K562 (cell line): ENCODE results near the gene REEP3. TPM values are rescaled to one million over a fixed set of nuclear protein-coding genes. Genes with fewer than 3 reads are reported as not detected.

Source experiments
- ARID1B ChIP-seq: fragments of 450-650 bp; IDR thresholded peaks from 2 replicates; pipeline ENCODE4 v1.6.1; 2016; ENCODE audit warnings: antibody characterized with exemption, mild to moderate bottlenecking, inconsistent platforms
- ELK1 ChIP-seq: sonication (generic); formaldehyde crosslinking; IDR thresholded peaks from 2 replicates; pipeline ENCODE4 v1.8.1; 2022; ENCODE audit warnings: missing genetic modification reagents
- ESRRB ChIP-seq: fragments of 250-450 bp; sonication (Bioruptor Pico); IDR thresholded peaks from 2 replicates; pipeline ENCODE4 v1.5.0; 2020; ENCODE audit warnings: mild to moderate bottlenecking, moderate library complexity, borderline replicate concordance
- HMBOX1 ChIP-seq: sonication (generic); IDR thresholded peaks from 2 replicates; pipeline ENCODE4 v1.6.1; 2016
- KAT8 ChIP-seq: fragments of 450-650 bp; IDR thresholded peaks from 2 replicates; pipeline ENCODE4 v1.6.1; 2016; ENCODE audit warnings: low read depth, mild to moderate bottlenecking
- RERE ChIP-seq: sonication (generic); formaldehyde crosslinking; IDR thresholded peaks from 2 replicates; pipeline ENCODE4 v1.8.0; 2023; ENCODE audit warnings: missing genetic modification reagents, mild to moderate bottlenecking, borderline replicate concordance
- ZNF407 ChIP-seq: fragments of 450-650 bp; IDR thresholded peaks from 2 replicates; pipeline ENCODE4 v1.6.1; 2016; ENCODE audit warnings: low read depth
- ZNF583 ChIP-seq: fragments of 250-450 bp; sonication (Bioruptor Pico); IDR thresholded peaks from 2 replicates; pipeline ENCODE4 v1.4.0; 2020
- ZNF764 ChIP-seq: fragments of 250-450 bp; sonication (Bioruptor Pico); IDR thresholded peaks from 2 replicates; pipeline ENCODE4 v1.4.0; 2020; ENCODE audit warnings: low read depth, mild to moderate bottlenecking, moderate library complexity
- polyA plus RNA-seq, 8 experiments: library from polyadenylated mRNA; depleted of rRNA in 4 of 8; stranded (reverse) in 5 of 8; unstranded in 3 of 8; fragments of >200 nt; fragmentation: Nextera tagmentation in 2 of 8; fragmentation: Illumina TruSeq in 1 of 8; extraction: Ambion mirVana in 2 of 8; extraction: Trizol in 1 of 8; gene quantifications; 2 replicates each; pipeline versions ENCODE4 v1.2.1 to v1.2.3, GENCODE V29; 2011 to 2014; ENCODE audit warnings: inconsistent platforms in 1 of 8, missing spikeins in 1 of 8
- total RNA-seq, 7 experiments: library from RNA; depleted of rRNA in 6 of 7; stranded (reverse); fragments of >200 nt in 6 of 7; fragmentation: Illumina TruSeq in 2 of 7; extraction: Trizol in 2 of 7; gene quantifications; 2 replicates each; pipeline versions ENCODE4 v1.2.1 to v1.2.3, GENCODE V29; 2011 to 2021; ENCODE audit warnings: low replicate concordance in 1 of 7

The REEP3 gene
- total and polyA plus RNA-seq, 9 of the 15 experiments (the other 6 are each of a cell fraction or from before 2014, with no cell fraction given) = 3.4 to 13.4 (median 9.2) TPM

- TF ChIP-seq RERE (CRISPR knock-in tag) (no peak), KAT8 (no peak), ARID1B (no peak), ELK1 (no peak), HMBOX1 (no peak), ESRRB (CRISPR knock-in tag) (no peak), ZNF407 (no peak), ZNF764 (CRISPR knock-in tag) (no peak), ZNF583 (CRISPR knock-in tag) (no peak)
These were observed 150.2 kb downstream of the REEP3 start (continued) for GRCh38 chr10:63671317-63671937.
